ENCODE measurements around the gene LRRFIP2. TPM values are rescaled to one million over a fixed set of nuclear protein-coding genes. Genes with fewer than 3 reads are reported as not detected.
"Not testable (repeated sequence)": the region's sequence is repeated elsewhere in the genome, so short reads cannot be mapped to it uniquely, and the experiment has no call there.

Gene LRRFIP2
- total RNA-seq, 1 donor from 2014 or later, result 36.4 TPM

DNA sequence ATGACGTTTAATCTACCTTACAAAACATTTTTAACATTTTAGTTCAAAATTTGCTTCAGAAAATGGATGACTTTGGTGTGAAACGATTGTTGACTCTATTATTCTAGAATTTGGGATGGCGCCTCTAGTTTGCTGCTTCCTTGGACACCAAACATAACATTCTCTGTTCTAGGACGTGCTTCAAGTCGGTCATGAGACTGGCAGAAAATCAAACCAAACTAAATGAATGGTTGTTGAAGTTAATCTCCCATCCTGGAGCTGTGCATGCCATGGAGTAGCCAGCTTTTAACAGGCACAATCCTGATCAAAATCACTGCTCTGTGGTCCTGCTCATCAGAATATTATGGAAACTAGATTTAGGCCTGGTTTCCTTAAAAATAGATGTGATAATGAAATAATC is 9.6 kb upstream of the LRRFIP2 start:
- no peak for DNase-seq (ENCODE audit: low spot score)

DNA sequence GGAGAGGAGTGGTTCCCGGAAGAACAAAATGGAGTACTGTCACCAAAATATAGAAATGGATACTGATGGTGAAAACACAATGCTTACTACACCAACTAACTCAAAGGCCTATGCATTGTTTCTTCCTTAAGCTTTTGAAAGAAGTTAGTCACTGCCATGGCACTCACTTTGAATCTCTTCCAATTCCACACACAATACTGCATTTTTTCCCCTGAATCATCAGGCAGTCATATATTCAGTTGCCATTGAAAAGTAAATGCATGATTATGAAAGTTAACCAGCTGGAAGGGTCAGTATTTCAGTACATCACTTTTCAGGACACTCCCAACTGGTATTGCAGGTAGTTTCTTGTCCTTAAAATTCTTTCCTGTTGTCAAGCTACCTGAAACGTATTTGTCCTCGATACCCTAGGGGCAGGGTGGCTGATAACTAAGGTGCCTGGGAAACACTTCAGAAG is 9.0 kb upstream of the LRRFIP2 start:
- peak; percentile 73 for DNase-seq (ENCODE audit: low spot score)

DNA sequence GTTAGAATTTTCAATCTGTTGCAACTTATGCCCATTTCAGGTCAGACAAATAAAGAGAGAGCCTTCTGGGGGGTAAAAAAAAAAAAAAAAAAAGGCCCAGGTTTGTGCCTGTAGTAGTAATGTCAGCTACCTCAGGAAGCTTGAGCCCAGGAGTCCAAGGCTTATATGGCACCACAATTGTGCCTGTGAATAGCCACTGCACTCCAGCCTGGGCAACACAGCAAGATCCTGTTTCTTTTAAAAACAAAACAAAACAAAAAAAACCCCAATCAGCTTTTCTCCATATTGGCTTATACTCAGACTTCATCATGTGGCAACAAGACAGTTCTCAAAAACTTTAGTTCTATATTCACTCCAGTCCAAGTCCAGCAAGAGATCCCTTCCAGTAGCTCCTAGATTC is 8.4 kb upstream of the LRRFIP2 start:
- no peak for DNase-seq (ENCODE audit: low spot score)

DNA sequence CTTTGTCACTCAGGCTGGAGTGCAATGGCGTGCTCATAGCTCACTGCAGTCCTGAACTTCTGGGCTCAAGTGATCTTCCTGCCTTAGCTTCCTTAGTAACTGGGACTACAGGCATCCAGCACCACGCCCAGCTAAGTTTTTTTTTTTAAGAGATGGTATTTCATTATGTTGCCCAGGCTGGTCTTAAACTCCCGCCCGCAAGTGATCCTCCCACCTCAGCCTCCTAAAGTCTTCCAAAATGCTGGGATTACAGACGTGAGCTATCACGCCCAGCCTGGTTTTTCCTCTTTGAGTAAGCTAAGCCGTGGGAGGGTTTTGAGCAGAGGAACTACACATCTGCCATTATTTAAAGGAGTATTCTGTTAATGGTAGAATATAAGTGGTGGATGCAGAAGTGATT is 7.4 kb upstream of the LRRFIP2 start:
- DNase-seq (ENCODE audit: low spot score), result peak; percentile 91

DNA sequence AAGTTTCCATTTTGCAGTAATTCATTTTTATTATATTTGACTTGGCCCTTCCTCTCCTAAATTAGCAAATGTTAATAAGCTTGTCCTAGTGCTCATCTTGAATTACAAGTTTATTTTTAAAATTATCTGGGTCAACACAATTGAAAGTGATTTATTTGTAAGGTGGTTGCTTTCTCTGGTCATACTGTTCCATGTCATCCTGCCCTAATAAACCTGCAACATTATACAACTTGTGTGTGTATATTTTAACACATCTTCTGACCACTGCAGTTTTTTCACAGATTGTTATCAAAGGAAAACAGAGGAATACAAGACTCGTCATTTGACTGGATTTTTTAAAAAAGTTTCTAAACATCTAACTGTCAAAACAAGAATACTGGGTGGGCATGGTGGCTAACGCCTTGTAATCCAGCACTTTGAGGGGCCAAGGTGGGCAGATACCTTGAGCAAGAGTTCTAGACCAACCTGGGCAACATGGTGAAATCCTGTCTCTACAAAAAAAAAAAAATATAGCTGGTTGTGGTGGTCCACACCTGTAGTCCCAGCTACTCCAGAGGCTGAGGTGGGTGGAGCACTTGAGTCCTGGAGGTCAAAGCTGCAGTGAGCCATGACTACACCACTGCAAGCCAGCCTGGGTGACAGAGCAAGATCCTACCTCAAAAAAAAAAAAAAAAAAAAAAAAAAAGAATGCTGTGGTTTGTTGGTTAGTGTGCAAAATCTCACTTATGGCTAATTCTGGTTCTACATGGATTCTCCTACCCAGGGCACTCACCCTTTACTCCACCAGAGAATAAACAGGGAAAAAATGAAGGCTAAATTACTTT is 5.0 kb upstream of the LRRFIP2 start:
- DNase-seq (ENCODE audit: low spot score), result no peak

DNA sequence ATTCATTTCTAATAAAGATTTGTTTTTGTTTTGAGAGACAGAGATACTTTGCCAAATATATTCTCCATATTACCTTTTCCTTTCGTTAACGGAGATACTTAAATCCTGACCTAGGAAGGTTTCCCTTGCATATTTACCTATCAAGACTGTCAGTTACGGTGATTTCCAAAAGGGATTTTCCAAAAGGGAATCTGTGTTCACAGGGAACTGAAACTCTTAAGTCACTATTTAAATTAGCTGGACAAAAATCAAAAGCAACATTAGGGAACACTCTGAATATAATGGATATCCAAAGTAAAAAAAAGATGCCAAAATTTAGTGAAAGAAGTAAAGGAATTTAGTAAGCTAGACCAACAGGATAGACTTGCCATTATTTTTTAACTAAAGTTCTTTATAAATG is 576 bp downstream of the LRRFIP2 start:
- no peak for DNase-seq (ENCODE audit: low spot score)

DNA sequence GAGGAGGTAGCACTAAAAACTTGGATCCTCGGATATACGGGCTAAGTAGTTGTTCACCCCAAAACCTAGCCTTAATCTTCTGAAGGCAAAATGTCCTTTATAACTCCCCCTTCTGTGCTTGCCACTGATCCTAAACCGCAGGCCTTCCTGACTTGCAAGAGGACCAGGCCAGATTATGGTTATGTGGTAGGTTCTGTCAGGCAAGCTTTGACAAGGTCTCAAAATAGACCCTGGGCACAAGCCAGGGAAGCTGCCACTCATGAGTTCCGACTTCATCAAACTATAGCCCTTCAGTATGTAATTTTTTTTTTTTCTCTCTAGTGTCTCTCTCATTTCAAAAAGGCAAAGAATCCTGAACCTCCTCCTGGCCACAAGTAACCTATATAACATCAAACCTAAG is 3.2 kb downstream of the LRRFIP2 start:
- no peak for DNase-seq (ENCODE audit: low spot score)

DNA sequence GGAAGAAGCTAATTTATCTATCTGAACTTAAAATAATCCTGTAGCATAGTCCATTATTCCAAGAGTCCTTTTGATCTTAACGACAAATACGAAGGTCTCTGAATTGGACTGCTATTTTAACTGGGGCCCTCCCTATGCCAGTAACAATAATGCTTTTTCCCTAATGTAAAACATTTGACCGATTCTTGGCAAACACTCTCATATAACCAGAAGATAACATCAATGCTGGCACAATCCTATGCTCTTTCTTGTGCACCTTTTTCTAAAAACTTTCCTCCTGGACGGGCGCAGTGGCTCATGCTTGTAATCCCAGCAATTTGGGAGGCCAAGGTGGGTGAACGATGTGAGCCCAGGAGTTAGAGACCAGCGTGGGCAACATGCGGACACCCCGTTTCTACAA is 3.9 kb downstream of the LRRFIP2 start:
- DNase-seq (ENCODE audit: low spot score), result no peak

DNA sequence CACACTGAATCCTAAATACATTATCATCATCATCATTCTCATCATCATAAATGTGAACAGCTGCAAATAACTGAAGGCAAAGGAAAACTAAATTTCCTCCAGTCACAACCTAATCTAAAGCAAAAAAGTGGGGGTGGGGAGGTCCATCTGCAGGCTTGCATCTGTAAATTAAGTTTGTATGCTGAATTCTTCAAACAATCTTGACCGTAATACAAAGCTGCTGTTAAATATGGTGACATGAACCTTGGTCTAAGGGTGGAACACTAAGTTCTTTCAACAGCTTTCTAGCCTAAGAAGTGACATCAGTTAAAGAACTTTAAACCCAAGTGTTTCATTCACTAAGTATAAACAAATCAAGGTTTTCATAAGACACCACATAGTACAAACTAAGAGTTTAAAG is 4.3 kb downstream of the LRRFIP2 start:
- DNase-seq (ENCODE audit: low spot score), result no peak

DNA sequence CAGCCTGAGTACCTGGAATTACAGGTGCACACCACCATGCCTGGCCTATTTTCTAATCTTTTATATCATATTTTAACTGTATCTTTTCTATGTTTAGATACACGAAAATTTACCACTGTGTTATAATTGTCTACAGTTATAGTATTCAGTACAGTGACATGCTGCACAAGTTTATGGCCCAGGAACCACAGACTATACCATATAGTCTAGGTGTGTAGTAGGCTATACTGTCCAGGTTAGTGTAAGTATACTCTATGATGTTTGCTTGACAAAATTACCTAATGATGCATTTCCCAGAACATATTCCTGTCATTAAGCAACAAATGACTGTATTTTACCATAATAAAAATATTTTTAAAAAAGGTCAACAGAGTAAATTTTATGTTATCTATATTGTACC is 5.5 kb downstream of the LRRFIP2 start:
- DNase-seq (ENCODE audit: low spot score), result no peak

DNA sequence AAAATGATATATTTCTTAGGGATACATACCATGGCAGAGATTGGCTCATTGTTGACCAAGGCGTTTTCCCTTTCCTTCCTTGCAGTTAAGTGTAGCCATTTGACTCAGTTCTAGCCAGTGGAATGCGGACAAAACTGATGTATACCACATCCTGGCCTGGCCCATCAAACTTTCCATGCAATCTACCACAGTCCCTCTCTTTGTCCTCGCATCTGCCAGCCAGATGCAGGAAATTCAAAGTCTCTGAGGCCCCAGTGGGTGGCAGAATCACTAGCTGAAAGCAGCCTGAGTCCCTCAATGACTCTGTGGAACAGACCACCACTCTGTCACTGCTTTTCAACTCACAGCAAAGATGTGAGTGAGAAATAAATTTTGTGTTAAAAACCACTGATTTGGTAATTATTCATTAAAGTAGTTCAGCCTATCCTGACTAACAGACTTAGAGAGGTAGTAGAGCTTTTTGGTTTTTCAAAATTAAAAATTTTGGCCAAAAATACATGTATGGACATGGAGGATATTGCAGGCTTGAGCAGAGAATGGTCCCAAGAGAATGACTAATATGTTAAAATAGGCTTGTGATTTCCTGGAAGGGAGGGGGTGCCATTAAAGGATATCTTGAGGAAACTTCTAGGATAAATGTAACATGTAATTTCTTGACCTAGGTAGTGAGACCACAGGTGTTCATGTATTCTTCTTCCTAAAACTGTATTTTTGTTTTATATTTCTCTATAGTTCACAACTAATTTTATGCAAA is 10.9 kb downstream of the LRRFIP2 start:
- DNase-seq (ENCODE audit: low spot score), result no peak

DNA sequence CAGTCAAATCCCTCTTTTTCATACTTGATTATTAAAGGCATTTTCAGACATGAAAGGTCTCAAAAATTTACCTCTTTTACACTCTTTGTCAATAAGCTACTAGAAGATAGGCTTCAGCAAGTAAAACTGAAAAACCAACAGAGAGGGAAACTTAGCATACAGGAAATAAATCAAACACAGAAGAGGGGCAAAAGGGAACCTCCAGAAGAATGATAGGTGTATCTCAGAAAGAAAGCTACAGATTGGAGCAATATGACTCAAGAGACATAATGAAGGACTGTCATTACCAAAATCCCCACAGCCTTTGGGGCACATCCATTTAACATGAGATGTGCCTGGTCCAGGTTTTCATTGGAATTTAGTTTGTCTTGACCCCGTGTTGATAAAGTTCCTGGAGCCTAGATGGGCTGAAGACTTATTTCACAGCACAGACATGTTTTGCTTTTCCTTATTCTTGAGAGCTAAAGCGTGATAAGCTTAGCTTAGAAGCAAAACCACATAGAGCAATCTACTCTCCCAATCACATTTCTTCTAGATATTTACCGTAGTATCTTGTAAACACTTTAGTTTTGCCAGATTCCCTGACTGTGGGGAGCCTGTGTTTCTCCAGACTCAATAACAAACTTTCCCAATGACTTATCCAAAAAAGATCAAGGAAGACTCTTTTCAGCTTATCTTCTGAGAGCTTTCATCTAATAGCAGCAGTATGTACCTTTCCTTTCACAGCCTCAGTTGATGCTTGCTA is 11.7 kb downstream of the LRRFIP2 start:
- DNase-seq (ENCODE audit: low spot score), result no peak

DNA sequence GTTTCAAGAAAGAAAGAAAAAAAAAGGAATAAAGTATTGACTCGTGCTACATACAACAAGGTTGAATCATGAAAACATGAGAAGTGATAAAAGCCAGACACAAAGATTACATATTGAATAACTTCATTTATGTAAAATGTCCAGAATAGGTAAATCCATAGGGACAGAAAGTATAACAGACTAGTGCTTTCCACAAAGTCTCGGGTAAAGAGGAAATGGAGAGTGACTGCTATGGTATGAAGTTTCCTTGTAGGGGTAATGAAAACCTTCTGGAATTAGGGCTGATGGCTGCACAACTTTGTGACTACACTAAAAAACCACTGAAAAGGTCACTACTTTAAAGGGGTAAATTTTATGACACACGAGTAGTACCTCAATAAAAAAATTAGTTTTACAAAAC is 13.0 kb downstream of the LRRFIP2 start:
- no peak for DNase-seq (ENCODE audit: low spot score)

DNA sequence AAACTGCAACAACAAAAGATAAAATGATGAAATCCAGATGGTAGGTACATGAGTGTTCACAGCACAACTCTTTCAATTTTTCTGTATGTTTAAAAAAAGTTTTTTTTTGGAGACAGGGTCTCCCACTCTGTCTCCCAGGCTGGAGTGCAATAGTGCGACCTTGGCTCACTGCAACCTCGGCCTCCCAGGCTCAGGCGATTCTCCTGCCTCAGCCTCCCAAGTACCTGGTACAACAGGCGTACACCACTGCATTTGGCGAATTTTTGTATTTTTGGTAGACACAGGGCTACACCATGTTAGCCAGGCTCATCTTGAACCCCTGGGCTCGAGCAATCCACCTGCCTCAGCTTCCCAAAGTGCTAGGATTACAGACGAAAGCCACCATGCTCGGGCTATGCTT is 18.6 kb downstream of the LRRFIP2 start:
- no peak for DNase-seq (ENCODE audit: low spot score)

DNA sequence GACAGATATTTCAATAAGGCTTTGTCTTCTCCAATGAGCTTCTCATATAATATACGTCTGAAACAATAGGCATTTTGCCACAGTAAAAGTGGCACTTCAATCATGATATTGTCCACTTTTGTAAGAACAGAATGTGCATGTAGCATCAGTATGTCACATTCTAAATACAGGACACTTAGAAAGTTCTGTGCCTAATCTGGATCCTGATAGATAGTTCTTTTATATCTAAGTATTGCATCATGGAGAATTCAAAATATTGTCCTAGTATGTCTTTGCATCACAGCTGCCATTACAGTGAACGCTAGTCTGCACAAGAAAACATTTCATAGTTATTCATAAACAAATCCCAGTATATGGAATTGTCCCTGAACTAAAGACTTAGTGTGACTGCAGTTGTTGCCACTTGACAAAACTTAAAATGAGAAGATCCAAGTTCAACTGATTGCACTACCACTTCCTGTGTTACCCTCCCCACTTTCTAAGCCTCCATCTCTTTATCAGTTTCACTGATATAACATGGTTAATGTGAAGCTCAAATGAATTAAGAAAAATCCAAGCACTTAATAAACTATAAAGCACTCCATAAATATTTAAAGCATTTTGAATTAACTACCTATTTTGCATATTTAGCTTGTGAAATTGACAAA is 19.6 kb downstream of the LRRFIP2 start:
- DNase-seq (ENCODE audit: low spot score), result no peak

DNA sequence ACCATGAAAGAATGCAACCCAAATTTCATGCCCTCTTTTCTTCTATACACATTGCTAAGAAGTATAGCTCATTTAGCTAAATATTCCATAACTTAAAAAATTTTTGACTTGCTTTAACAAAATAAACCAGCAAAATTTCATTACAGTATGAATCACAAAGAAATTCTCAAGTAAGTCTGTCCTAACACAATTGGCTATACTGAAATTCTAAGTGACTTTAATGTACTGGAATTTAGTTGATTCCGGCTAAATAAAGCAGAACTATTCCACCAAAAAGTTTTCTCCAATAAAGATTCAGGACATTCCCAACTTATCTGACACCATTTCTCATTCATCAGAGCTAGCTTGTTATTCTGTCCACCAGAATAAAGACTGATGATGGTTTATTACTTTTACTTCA is 23.8 kb downstream of the LRRFIP2 start:
- DNase-seq (ENCODE audit: low spot score), result no peak

DNA sequence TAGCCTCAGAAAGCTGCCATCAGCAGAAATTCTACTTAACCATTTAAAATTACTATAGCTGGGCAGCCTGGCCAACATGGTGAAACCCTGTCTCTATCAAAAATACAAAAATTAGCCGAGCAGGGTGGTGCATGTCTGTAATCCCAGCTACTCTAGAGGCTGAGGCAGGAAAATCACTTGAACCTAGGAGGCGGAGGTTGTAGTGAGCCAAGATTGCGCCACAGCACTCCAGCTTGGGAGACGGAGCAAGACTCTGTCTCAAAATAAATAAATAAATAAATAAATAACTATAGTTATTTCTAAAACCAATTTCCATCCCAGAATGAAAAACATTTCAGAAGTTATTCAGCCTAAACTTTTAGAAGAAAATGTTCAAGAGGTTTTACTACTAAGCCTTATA is 25.1 kb downstream of the LRRFIP2 start:
- DNase-seq (ENCODE audit: low spot score), result no peak

DNA sequence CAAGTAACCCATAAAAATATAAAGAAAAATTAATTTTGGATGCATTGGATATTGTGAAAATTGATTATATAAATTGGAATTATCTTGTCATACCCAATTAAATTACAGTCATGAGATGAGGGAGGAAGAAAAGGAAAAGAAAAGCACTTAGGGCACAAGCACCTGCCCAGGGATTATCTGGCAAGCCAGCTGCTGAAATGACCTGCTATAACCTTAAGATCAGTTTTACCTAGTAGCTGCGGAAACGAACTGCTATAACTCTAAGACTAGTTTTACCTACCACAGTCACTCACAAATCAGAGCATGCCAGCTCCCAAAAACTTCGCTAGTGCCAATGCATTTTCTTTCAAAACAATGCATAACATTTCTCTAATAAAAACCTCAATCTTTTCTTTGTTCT is 26.2 kb downstream of the LRRFIP2 start:
- DNase-seq (ENCODE audit: low spot score), result no peak

DNA sequence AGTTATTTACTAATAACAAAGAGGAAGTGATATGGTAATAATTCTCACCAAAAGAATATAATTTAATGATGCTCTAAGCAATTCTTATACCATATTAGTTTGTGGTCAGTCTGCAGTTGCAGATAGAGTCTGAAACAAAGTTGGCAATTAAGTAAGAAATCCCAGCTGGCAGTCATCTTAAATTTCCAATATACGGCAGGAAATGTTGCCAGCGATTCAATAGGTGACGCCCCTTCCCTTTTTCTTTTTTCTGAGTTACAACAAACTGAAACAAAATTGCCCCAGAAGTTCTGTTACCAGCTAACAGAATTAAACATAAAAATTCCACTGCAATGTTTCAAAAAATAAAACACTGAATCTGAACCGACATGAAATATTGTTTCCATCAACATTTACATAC is 26.7 kb downstream of the LRRFIP2 start:
- DNase-seq (ENCODE audit: low spot score), result no peak

DNA sequence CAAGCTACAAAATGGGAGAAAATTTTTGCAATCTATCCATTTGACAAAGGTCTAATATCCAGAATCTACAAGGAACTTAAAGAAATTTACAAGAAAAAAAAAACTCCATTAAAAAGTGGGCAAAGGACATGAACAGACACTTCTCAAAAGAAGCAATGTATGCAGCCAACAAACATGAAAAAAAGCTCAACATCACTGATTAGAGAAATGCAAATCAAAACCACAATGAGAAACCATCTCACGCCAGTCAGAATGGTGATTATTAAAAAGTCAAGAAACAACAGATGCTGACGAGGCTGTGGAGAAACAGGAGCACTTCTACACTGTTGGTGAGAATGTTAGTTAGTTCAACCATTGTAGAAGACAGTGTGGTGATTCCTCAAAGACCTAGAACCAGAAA is 27.5 kb downstream of the LRRFIP2 start:
- DNase-seq (ENCODE audit: low spot score), result not testable (repeated sequence)

DNA sequence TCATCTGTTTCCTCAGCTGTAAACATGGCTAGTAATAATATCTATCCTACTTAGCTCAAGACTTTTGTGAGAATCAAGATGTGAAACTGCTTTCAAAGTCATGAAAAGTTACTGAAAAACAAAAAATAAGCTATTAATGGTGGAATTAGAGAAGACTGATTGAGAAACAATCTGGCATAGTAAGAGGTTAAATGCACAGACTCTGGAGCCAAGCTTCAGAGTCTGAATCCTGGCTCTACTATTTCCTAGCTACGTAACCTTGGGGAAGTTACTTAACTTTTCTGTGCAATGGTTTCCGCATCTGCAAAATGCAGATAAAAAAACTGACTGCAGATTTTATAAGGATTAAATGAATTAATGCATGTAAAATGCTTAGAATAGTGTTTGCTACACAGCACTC is 28.8 kb downstream of the LRRFIP2 start:
- peak; percentile 33 for DNase-seq (ENCODE audit: low spot score)

DNA sequence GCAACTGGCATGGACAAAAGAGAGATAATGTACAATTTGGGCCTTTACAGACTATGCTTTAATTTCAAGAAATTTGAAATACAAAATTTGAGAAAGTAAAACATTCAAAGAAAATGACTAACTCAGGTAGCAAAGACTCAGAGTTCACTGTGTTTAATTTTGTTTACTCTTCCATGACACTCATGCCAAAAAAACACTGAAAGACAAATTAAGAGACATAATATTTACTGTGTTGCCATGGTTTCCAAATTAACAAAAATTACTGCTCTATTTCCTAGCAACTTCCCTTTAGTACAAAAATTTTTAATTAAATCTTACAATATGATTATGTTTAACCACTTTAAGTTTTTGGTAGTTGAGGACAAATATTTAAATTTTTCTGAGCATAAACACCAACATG is 29.6 kb downstream of the LRRFIP2 start:
- DNase-seq (ENCODE audit: low spot score), result no peak

Data from umbilical cord (tissue), 2 donors.